Testis (tissue), 3 donors: Measurements from ENCODE around the gene OGG1. TPM values are rescaled to one million over a fixed set of nuclear protein-coding genes. Genes with fewer than 3 reads are reported as not detected.

ENCODE experiments used
- DNase-seq: peaks from one replicate; pipeline ENCODE4 v3.0.0-alpha.2; 2019
- H3K27ac ChIP-seq, 2 donors: fragments of 200-600 bp; sonication (generic); one replicate each; pipeline ENCODE4 v1.5.1; 2019
- H3K27me3 ChIP-seq: fragments of 200-600 bp; sonication (generic); one replicate; pipeline ENCODE4 v1.5.1; 2019
- H3K36me3 ChIP-seq: fragments of 200-600 bp; sonication (generic); one replicate; pipeline ENCODE4 v1.5.1; 2017; ENCODE audit warnings: low read depth; ENCODE audit errors: missing control alignments
- H3K4me1 ChIP-seq: fragments of 200-600 bp; sonication (generic); one replicate; pipeline ENCODE4 v1.5.1; 2019
- H3K4me3 ChIP-seq, 2 donors: fragments of 200-600 bp; sonication (generic); one replicate each; pipeline ENCODE4 v1.5.1; 2017 to 2019
- H3K9me3 ChIP-seq: fragments of 200-600 bp; sonication (generic); one replicate; pipeline ENCODE4 v1.5.1; 2017
- POLR2A ChIP-seq: fragments of 450-650 bp; IDR thresholded peaks from one replicate; pipeline ENCODE4 v1.6.1; 2017; ENCODE audit warnings: antibody characterized with exemption, mild to moderate bottlenecking, moderate library complexity
- WGBS, 2 donors: methylation state at CpG; one replicate each; pipeline ENCODE4 v1.1.5; 2018; 5-methylcytosine and 5-hydroxymethylcytosine counted together
- intact Hi-C: fragments of 100-400 bp; cut with DNase I; formaldehyde crosslinking; loops from one replicate; pipeline ENCODE4 v1.15.1; 2023; ENCODE audit warnings: low total_unique reads
- polyA plus RNA-seq: library from polyadenylated mRNA; stranded (reverse); fragments of 350-450 nt; fragmentation: Illumina TruSeq; extraction: RNeasy Lipid Tissue Mini Kit (QIAGEN cat#74804); gene quantifications from one replicate; pipeline ENCODE4 v1.2.3, GENCODE V29; 2014; ENCODE audit warnings: low read depth, low replicate concordance; ENCODE audit not compliant: insufficient read depth
- total RNA-seq, 2 donors: library from RNA; depleted of rRNA; stranded (reverse); fragments of >200 nt; gene quantifications; one replicate each; pipeline ENCODE4 v1.2.3, GENCODE V29; 2016
- TF ChIP-seq, protein P1 (sequence below), 3 experiments: fragments of 450-650 bp in 2 of 3; fragments of 200-600 bp in 1 of 3; sonication (generic) in 1 of 3; IDR thresholded peaks; one replicate each; pipeline ENCODE4 v1.5.1; 2016 to 2019; ENCODE audit warnings: antibody characterized with exemption in 3 of 3, mild to moderate bottlenecking in 2 of 3, moderate library complexity in 1 of 3

OGG1 gene
- total and polyA plus RNA-seq, 3 donors from 2014 or later: 18.8 to 36.4 (median 30.3) TPM

DNA sequence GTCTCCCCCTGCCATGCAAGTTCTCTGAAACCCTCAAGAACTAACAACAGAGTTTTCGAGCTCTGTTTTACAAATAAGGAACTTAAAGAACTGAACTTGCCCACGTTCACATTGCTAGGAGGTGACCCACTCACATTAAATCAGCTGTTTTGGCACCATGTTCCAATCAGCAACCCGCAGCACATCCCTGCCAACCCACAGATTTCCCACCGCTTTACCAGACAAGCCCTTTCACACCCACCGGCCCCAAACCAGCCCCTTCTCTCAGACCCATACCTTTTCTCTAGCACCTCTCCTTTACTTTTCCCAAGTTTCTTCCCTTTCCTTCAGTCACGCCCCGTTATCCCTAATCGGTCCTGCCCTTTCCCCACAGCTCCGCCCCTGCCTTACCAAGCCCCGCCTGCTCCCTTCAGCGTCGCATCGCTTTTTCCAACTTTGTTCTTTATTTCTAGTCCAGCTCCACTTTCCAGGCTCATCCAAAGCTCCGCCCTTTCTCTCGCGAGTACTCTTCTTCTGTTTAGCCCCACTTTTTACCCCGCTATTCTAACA, 19.0 kb upstream of the OGG1 start:
- TF ChIP-seq, protein P1, sequence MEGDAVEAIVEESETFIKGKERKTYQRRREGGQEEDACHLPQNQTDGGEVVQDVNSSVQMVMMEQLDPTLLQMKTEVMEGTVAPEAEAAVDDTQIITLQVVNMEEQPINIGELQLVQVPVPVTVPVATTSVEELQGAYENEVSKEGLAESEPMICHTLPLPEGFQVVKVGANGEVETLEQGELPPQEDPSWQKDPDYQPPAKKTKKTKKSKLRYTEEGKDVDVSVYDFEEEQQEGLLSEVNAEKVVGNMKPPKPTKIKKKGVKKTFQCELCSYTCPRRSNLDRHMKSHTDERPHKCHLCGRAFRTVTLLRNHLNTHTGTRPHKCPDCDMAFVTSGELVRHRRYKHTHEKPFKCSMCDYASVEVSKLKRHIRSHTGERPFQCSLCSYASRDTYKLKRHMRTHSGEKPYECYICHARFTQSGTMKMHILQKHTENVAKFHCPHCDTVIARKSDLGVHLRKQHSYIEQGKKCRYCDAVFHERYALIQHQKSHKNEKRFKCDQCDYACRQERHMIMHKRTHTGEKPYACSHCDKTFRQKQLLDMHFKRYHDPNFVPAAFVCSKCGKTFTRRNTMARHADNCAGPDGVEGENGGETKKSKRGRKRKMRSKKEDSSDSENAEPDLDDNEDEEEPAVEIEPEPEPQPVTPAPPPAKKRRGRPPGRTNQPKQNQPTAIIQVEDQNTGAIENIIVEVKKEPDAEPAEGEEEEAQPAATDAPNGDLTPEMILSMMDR (IDR thresholded peaks at IDR 0.05): peak in 1 of 3 experiments; percentile 18
- no peak for TF ChIP-seq POLR2A
- peak overlapping the region; percentile 94 to 97 for H3K27ac ChIP-seq
- WGBS, 2 donors: 1% methylated on average over 16 of the region's 17 CpGs
- no peaks in the 10 kb centered on the region for H3K9me3 ChIP-seq
- H3K4me3 ChIP-seq: peak overlapping the region; percentile 85 to 91
- intact Hi-C loops: no loop called here
- DNase-seq: no peak
- peaks cover 14% of the 10 kb centered on the region for H3K4me1 ChIP-seq
- no peaks in the 10 kb centered on the region for H3K27me3 ChIP-seq
- no peaks in the 10 kb centered on the region for H3K36me3 ChIP-seq

DNA sequence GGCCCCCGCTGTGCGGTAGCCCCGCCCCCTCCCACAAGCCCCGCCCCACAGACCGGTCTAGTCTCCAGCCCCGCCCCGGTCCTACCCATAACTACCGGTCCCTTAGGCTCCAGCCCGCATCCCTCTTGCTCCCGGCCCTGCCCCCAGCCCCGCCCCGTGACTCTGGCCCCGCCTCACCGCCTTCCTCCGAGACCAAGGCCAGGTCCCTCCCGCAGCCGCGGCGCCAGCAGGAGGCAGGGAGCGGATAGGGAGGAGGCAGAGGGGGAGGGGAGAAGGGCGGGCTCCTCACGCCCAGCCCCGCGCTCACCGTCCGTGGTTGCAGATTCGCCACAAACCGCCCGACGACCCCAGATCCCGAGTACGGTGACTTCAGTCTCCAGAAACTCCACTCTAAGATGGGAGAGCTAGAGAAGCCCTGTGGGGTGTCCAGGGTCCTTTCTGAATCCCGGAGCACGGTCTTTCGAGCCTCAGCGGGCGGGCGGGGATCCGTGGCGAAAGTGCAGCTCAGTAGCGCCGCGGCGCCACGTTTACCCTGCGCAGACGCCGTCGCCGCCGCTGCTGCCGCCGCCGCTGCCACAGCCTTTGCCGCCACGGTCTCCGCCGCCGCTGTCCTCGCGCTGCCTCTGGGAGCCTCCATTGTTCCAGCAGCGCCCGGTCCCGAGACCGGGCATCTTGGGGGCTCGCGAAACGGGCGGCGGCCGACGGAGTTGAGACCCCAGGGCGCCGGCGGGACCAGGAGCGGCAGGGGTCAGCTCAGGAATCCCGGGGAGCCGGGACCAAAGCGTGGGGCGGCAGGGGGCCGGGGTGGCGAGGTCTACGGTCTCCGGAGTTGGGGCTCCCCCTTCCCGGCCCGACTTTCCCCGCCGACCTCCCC, 18.3 kb upstream of the OGG1 start, which contains the start of gene BRPF1:
Gene BRPF1, plus strand, starts transcription at position 530 of the 874 bp plus-strand sequence. CDS start 2,406 bp downstream, outside the sequence.
- intact Hi-C loops: no loop called here
- TF ChIP-seq, protein P1 (IDR thresholded peaks at IDR 0.05): peak in 1 of 3 experiments; percentile 28
- peak; percentile 3 for TF ChIP-seq POLR2A
- DNase-seq: peak; percentile 100
- Histone ChIP-seq H3K4me3 (peak within 1 kb of the TSS; percentile 85 to 91), H3K27me3 (no peaks in the 10 kb centered on the region), H3K36me3 (no peaks in the 10 kb centered on the region), H3K9me3 (no peaks in the 10 kb centered on the region), H3K27ac (peak within 1 kb of the TSS; percentile 94 to 97), H3K4me1 (peaks cover 14% of the 10 kb centered on the region)
- 1% methylated on average over 13 to 70 of the region's 88 CpGs for WGBS, 2 donors

DNA sequence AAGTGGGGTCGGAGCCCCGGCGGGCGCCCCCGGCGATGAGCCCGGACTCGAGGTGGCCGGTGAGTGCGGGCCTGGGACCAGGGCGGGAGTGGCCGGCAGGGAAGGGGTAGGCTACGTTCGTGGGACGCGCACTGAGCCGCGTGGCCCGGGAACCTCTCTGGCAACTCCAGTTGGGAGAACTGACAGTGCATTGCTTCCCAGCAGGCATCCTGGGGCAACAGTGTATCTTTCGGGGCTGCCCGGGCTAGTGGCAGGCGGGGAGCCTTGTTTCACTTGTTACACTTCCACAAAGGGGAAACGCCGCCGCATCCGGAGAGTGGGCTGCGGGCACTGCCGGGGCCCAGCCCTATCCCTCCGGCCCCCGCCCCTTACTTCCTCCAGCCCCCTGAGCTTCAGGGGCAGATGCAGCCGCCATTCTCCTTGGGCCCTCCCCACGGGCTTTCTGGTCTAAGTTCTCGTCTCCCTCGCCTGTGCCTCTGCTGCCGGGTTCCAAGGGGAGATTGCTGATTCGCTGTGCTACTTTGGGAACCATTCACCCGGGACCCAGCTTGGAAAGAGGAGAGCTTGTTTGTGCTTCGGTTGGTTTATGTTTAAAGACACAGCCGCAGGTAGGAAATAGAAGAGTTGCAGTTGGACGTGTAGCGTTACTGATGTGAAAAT, 17.5 kb upstream of the OGG1 start:
- peaks cover 19% of the 10 kb centered on the region for H3K4me1 ChIP-seq
- WGBS, 2 donors: 1 to 2% methylated on average over 14 to 17 of the region's 41 CpGs

DNA sequence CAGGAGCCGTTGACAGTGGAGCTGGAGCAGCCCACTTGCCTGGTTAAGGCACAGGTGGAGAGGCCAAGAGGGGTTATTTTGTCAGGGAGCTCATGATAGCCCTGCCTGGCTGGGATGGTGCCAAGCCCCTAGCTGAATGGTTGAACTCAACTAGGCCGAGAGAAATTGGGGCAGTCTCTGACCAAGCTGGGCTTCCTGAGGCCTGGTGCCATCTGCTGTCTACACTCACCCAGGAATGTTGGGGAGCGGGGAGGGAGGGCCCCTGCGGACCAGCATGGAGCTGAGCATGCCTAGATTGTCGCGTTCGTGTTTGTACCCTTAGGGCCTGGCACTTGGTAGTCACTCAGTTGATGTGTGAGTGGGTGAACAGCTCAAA, 17.0 kb upstream of the OGG1 start:
- Histone ChIP-seq H3K4me3 (peak overlapping the region; percentile 85 to 91), H3K27me3 (no peaks in the 10 kb centered on the region), H3K27ac (peak overlapping the region in 1 of 2 donors; percentile 94), H3K4me1 (peaks cover 19% of the 10 kb centered on the region), H3K9me3 (no peaks in the 10 kb centered on the region), H3K36me3 (no peaks in the 10 kb centered on the region)
- no peak for DNase-seq
- intact Hi-C loops: no loop called here
- TF ChIP-seq POLR2A: no peak
- TF ChIP-seq, protein P1 (IDR thresholded peaks at IDR 0.05): no peak
- 0 to 23% methylated on average over 2 to 7 of the region's 7 CpGs for WGBS, 2 donors

More for the DNA sequence above, 17.5 kb upstream of the OGG1 start:
- Histone ChIP-seq H3K27ac (peak overlapping the region; percentile 94 to 97), H3K27me3 (no peaks in the 10 kb centered on the region), H3K9me3 (no peaks in the 10 kb centered on the region), H3K4me3 (peak overlapping the region; percentile 85 to 91), H3K36me3 (no peaks in the 10 kb centered on the region)
- DNase-seq: peak; percentile 65
- intact Hi-C loops: no loop called here
- no peak for TF ChIP-seq POLR2A
- TF ChIP-seq, protein P1 (IDR thresholded peaks at IDR 0.05): no peak
